ENCODE results near the gene BSN. TPM values are rescaled to one million over a fixed set of nuclear protein-coding genes. Genes with fewer than 3 reads are reported as not detected.

The BSN gene
- total RNA-seq, 4 donors from 2014 or later, result 0.44 to 1.8 (median 0.92) TPM

GRCh38 chr3:49671291-49672288 lies 117.3 kb downstream of the BSN start:
- DNase-seq (ENCODE audit: low spot score in 2 of 2), result peak in 1 of 2 donors; percentile 32
- H3K27me3 ChIP-seq, result no peaks in the 10 kb centered on the region
- no peak overlapping the region for H3K27ac ChIP-seq
- H3K36me3 ChIP-seq, result peaks cover 0 to 11% (median 0%) of the 10 kb centered on the region in 3 donors
- TF ChIP-seq POLR2A (IDR thresholded peaks at IDR 0.05), result no peak
- TF ChIP-seq CTCF (IDR thresholded peaks at IDR 0.05), result peak; percentile 62 to 76 (median 68)
- TF ChIP-seq EP300 (IDR thresholded peaks at IDR 0.05), result no peak
- 36 to 42% methylated on average over 11 of the region's 11 CpGs for WGBS, 2 donors
- peaks cover 0 to 28% (median 13%) of the 10 kb centered on the region in 4 donors for H3K4me1 ChIP-seq
- H3K4me3 ChIP-seq, result no peak overlapping the region
- peaks cover 0 to 5% (median 0%) of the 10 kb centered on the region in 4 donors for H3K9me3 ChIP-seq

DNA sequence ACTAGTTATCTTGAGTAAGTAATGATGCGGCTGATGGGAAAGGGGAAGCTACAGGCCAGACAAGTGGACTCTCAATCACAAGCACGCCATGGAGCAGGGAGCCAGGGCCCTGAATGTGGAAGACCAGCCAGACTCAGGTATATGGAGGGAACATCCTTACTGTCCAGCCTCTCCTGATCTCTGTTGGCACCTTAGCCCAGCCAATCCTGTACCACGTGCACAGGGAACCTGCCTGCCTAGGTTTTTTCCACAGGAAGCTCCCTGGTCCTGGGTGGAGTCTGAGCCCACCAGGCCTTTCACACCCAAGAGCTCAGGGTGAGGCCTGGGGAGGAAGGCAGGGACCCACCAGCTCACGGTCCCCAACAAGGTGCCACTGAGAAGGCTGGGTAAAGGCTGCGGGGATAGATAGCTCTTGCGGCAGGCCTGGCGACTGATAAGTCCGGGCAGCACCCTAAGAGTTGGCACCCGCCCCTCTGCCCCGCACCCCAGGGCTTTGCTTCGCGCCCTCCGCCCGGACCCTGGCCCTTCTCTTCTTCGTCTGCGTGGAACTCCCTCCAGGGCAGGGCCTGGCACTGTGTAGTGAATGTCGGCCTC lies 118.9 kb downstream of the BSN start:
- Histone ChIP-seq H3K36me3 (peaks cover 0 to 27% (median 8%) of the 10 kb centered on the region in 3 donors), H3K27ac (peak overlapping the region; percentile 63 to 95 (median 92)), H3K9me3 (peaks cover 0 to 5% (median 0%) of the 10 kb centered on the region in 4 donors), H3K27me3 (no peaks in the 10 kb centered on the region), H3K4me3 (peak overlapping the region; percentile 79 to 100 (median 87)), H3K4me1 (peaks cover 0 to 26% (median 13%) of the 10 kb centered on the region in 4 donors)
- 25 to 27% methylated on average over 15 of the region's 17 CpGs for WGBS, 2 donors
- DNase-seq (ENCODE audit: low spot score in 2 of 2), result no peak
- no peak for TF ChIP-seq CTCF (IDR thresholded peaks at IDR 0.05)
- no peak for TF ChIP-seq EP300 (IDR thresholded peaks at IDR 0.05)
- no peak for TF ChIP-seq POLR2A (IDR thresholded peaks at IDR 0.05)

DNA sequence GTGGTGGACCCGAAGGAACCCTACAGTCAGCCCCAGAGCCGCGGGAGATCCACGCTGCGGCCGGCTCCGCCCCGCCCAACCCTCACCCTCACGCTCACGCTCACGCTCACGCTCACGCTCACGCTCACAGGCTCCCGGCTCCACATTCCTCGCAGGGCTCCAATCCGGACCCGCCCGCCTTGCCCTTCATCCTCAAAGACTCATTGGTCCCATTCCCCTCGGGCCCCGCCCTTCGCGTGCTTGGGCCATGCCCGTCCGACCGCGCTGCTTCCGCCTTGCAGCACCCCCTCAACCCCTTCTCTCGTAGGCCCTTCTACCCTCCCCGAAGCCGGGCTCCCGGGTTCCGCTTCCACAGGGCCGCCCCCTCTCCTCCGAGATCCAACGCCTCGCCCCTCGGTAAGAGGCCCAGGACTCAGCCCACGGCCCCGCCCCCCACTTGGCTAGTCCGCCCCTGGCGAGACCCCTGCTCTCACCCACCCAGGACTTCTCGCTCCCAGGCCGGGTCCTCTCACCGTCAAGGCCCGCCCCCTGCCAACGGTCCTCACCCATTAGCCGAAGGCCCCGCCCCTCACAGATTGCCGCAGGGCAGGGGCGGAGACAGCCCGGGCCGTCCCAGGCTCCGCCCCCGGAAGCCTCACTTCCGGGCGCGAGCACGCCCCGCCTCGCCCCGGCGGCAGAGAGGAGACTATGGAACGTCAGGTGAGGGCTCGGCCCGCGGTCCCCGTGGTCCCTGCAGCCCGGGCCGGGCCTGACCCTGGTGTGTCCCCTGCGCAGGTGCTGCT lies 119.6 kb downstream of the BSN start, which contains the start of gene APEH:
Gene APEH, plus strand, starts transcription at position 637 of the 782 bp plus-strand sequence. Its CDS starts 51 bp downstream, at position 688.
- Histone ChIP-seq H3K4me3 (peak within 1 kb of the TSS; percentile 79 to 100 (median 87)), H3K4me1 (peaks cover 0 to 21% (median 13%) of the 10 kb centered on the region in 4 donors), H3K27me3 (no peaks in the 10 kb centered on the region), H3K9me3 (peaks cover 0 to 5% (median 0%) of the 10 kb centered on the region in 4 donors), H3K27ac (peak within 1 kb of the TSS; percentile 63 to 95 (median 92)), H3K36me3 (peaks cover under 1 to 34% (median 11%) of the 10 kb centered on the region in 3 donors)
- 0 to 1% methylated on average over 65 to 70 of the region's 71 CpGs for WGBS, 2 donors
- DNase-seq (ENCODE audit: low spot score in 2 of 2), result peak; percentile 87 to 91
- TF ChIP-seq CTCF (IDR thresholded peaks at IDR 0.05) (peak in 1 of 5 experiments; percentile 13), POLR2A (IDR thresholded peaks at IDR 0.05) (peak in 1 of 2 donors; percentile 62), EP300 (IDR thresholded peaks at IDR 0.05) (peak; percentile 46 to 79)

DNA sequence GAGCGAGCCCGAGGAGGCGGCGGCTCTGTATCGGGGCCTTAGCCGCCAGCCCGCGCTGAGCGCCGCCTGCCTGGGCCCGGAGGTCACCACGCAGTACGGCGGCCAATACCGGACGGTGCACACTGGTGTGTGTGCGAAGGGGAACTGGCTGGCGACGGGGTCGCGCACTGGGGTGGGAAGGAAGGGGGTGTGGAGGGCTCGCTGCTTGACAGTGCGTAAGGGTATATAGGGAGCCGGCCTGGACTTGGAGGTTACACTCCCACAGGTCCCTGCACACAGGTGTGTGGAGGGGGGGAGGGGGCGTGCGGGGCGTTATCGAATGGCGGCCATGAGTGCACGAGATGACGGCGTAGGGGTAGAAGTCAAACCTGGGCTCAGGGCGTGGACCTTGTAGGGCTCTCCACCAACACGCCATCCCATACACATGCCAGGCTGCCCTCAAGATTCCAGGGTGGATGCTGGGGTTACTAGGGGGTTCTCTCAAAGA lies 120.3 kb downstream of the BSN start:
- Histone ChIP-seq H3K36me3 (peaks cover 5 to 40% (median 18%) of the 10 kb centered on the region in 3 donors), H3K4me3 (peak overlapping the region; percentile 79 to 100 (median 87)), H3K9me3 (peaks cover 0 to 5% (median 0%) of the 10 kb centered on the region in 4 donors), H3K27me3 (no peaks in the 10 kb centered on the region), H3K4me1 (peaks cover 0 to 21% (median 13%) of the 10 kb centered on the region in 4 donors), H3K27ac (peak overlapping the region; percentile 63 to 95 (median 92))
- DNase-seq (ENCODE audit: low spot score in 2 of 2), result no peak
- 6 to 17% methylated on average over 15 to 34 of the region's 34 CpGs for WGBS, 2 donors
- TF ChIP-seq POLR2A (IDR thresholded peaks at IDR 0.05) (no peak), EP300 (IDR thresholded peaks at IDR 0.05) (no peak), CTCF (IDR thresholded peaks at IDR 0.05) (no peak)
